Daoy (cell line): ENCODE measurements around the gene PDXDC1. TPM values are rescaled to one million over a fixed set of nuclear protein-coding genes. Genes with fewer than 3 reads are reported as not detected.
"Not testable (repeated sequence)": the region's sequence is repeated elsewhere in the genome, so short reads cannot be mapped to it uniquely, and the experiment has no call there.

ENCODE experiments used
- DNase-seq: peaks from one replicate; pipeline ENCODE4 v3.0.0-alpha.2; 2015; ENCODE audit warnings: low read depth
- total RNA-seq: library from RNA; depleted of rRNA; stranded (reverse); fragments of >200 nt; shearing (Covaris generic); gene quantifications from 2 replicates; pipeline ENCODE4 v1.2.3, GENCODE V29; 2014

PDXDC1 gene
- total RNA-seq, 1 experiment from 2014 or later: 69.4 TPM

- DNase-seq: not testable (repeated sequence)
These were observed 87.4 kb downstream of the PDXDC1 start for GRCh38 chr16:15062085-15062810.

GRCh38 chr16:15065961-15066360 lies 91.1 kb downstream of the PDXDC1 start:
- DNase-seq: not testable (repeated sequence)

GRCh38 chr16:15066690-15067089 lies 91.9 kb downstream of the PDXDC1 start:
- DNase-seq: not testable (repeated sequence)

- DNase-seq: not testable (repeated sequence)
These were observed 96.2 kb downstream of the PDXDC1 start for GRCh38 chr16:15071013-15071412.

- DNase-seq: not testable (repeated sequence)
These were observed 97.3 kb downstream of the PDXDC1 start for GRCh38 chr16:15071916-15072769.

- no peak for DNase-seq
These were observed 98.3 kb downstream of the PDXDC1 start for GRCh38 chr16:15073101-15073500.

GRCh38 chr16:15076161-15076560 lies 101.3 kb downstream of the PDXDC1 start:
- DNase-seq: not testable (repeated sequence)

GRCh38 chr16:15080883-15081282 lies 106.1 kb downstream of the PDXDC1 start:
- not testable (repeated sequence) for DNase-seq

- DNase-seq: not testable (repeated sequence)
These were observed 108.0 kb downstream of the PDXDC1 start for GRCh38 chr16:15082788-15083187.

GRCh38 chr16:15090663-15091269 lies 115.9 kb downstream of the PDXDC1 start:
- DNase-seq: not testable (repeated sequence)

GRCh38 chr16:15093571-15093954 lies 118.7 kb downstream of the PDXDC1 start:
- not testable (repeated sequence) for DNase-seq

- peak; percentile 95 for DNase-seq
These were observed 119.4 kb downstream of the PDXDC1 start, which contains the start of gene RRN3 for GRCh38 chr16:15093955-15094827. Gene RRN3 (minus strand): TSS chr16:15094272. CDS start chr16:15094233, 39 bp downstream.

GRCh38 chr16:15096583-15096972 lies 121.8 kb downstream of the PDXDC1 start:
- DNase-seq: not testable (repeated sequence)

- DNase-seq: not testable (repeated sequence)
These were observed 124.6 kb downstream of the PDXDC1 start for GRCh38 chr16:15099366-15099909.

GRCh38 chr16:15100372-15100987 lies 125.7 kb downstream of the PDXDC1 start:
- DNase-seq: not testable (repeated sequence)

- DNase-seq: not testable (repeated sequence)
These were observed 153.0 kb downstream of the PDXDC1 start for GRCh38 chr16:15127641-15128425.

GRCh38 chr16:15130256-15130932 lies 155.6 kb downstream of the PDXDC1 start:
- DNase-seq: not testable (repeated sequence)

- not testable (repeated sequence) for DNase-seq
These were observed 156.3 kb downstream of the PDXDC1 start for GRCh38 chr16:15130943-15131700.
